Measurements from ENCODE around the gene PTPRM.
"Not testable (repeated sequence)": the region's sequence is repeated elsewhere in the genome, so short reads cannot be mapped to it uniquely, and the experiment has no call there.

Gene PTPRM

DNA sequence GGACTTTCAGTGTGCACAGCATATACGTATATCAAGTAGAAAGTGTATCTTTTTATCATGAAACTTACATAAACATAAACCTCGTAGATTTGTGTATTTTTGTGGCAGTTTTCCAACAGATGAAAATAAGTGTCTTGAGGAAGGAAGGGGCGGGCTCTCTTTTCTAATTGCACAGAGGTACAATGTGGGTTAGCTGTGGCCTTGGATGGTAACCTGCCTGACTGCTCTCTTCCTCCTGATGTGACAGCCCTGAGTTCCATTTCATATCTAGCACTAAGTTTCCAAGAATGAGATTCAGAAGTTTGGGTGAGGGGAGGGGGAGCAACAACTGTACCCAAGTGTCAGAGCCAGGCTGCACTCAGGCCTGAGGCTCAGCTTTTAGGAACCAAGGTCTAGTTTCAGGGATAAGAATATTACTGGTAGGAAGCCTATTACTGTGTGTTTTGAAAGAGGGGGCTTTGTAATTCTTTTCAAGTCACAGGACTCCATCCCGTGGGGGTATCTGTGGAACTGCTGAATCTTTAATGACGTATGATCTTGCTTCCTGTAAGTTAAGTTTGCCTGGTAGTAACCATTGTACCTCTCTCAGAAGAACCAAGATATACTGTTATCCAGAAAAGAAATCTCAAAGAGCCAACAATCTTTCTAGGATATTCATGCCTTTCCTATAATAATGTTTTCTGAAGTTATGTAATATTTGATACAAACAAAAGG, 483.7 kb downstream of the PTPRM start:
- DNase-seq (ENCODE audit: low read depth) = no peak

DNA sequence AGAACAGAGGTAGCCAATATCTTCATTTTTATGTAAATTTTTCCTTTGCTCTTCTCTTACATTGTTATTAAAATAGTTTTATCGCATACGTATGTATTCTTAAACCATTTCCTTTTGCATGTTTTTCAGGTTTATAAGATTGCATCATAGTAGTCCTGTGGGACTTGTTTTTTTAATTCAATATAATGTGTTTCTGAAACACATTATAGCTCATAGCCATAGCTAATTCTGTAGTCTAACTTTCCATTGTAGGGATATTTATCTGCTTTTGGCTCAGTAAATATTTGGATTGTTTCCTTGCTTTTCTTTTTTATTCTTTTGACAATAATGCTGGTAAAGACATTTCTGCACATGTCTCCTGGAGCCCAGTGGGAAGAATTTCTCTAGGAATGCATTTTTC, 484.3 kb downstream of the PTPRM start:
- DNase-seq (ENCODE audit: low read depth) = no peak

GRCh38 chr18:8052237-8052701, 485.2 kb downstream of the PTPRM start:
- DNase-seq (ENCODE audit: low read depth) = peak; percentile 50

DNA sequence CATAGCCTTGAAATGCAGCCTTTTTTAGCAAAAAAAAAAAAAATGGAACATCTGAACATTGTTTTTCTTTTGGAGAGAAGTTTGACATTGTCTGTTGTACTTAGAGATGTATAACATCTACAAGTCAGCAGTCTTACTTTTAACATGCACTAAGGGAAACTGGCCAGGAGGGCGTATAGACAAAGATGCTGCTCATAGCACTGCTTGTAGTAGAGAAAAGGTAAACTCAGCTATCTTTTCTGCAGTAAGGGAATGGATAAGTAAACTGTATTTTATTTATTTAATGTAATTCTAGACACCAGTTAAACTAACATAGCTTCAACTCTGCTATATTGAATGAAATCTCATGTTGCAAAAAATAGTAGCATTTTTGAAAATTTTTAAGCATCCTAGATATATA, 489.6 kb downstream of the PTPRM start:
- no peak for DNase-seq (ENCODE audit: low read depth)

GRCh38 chr18:8063152-8063551, 496.0 kb downstream of the PTPRM start:
- DNase-seq (ENCODE audit: low read depth) = not testable (repeated sequence)

GRCh38 chr18:8063733-8064132, 496.6 kb downstream of the PTPRM start:
- no peak for DNase-seq (ENCODE audit: low read depth)

DNA sequence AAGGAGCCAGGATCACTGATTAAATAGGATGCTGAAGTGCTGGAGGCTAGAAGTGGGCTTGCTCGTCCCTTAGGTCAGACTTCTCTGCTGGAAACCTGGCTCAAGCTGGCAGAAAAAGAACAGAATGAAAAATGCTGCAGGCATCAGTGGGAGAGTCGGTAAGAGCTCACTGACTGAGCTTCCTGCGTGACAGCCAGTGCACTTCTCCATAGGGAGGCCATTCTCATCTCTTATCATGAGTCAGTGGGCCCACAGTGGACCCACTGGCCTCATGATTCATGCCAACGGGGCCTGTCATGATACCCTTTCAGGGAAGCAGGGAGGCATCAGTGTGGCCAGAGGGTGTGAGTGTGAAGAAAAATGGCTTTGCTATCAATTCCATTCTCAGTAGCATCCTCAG, 498.2 kb downstream of the PTPRM start:
- DNase-seq (ENCODE audit: low read depth) = no peak

GRCh38 chr18:8065773-8066172, 498.7 kb downstream of the PTPRM start:
- DNase-seq (ENCODE audit: low read depth) = no peak

- DNase-seq (ENCODE audit: low read depth) = no peak
Measured at GRCh38 chr18:8069708-8070107, 502.6 kb downstream of the PTPRM start.

GRCh38 chr18:8073167-8073566, 506.1 kb downstream of the PTPRM start:
- DNase-seq (ENCODE audit: low read depth) = no peak

DNA sequence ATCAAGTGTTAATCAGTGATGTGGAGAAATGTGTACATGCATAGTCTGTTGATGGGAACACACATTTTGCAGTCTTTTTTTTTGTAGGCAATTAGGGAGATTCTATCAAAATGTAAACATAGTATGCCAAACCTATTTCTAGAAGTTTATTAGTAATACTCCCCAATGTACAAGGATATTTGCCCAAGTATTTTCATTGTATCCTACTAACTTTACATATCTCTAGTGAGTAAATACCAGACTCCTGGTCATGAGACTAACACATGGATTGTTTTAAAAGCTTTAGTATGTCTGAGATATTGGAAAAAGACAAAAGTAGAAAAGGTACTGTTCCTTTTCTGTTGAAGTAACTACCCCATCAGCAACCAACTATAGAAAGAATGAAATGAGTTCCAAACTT, 513.0 kb downstream of the PTPRM start:
- no peak for DNase-seq (ENCODE audit: low read depth)

DNA sequence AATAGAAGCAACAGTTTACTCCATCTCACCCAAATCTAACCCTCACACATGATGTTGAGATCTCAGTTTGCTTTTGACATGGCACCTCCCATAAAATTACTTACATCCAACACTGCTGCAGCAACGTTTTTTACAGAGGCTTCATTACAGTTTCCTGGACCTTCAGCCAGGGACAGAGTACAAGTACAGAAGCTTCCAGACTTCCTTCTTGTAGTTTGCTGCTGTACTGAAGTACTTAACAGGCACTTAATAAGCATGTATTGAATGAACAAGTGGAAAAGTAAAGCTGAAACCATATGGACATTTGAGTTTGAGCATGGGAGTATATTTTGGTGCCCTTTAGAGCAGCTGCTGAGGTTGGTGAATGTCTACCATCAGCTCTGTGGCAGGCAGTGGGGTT, 514.2 kb downstream of the PTPRM start:
- no peak for DNase-seq (ENCODE audit: low read depth)

DNA sequence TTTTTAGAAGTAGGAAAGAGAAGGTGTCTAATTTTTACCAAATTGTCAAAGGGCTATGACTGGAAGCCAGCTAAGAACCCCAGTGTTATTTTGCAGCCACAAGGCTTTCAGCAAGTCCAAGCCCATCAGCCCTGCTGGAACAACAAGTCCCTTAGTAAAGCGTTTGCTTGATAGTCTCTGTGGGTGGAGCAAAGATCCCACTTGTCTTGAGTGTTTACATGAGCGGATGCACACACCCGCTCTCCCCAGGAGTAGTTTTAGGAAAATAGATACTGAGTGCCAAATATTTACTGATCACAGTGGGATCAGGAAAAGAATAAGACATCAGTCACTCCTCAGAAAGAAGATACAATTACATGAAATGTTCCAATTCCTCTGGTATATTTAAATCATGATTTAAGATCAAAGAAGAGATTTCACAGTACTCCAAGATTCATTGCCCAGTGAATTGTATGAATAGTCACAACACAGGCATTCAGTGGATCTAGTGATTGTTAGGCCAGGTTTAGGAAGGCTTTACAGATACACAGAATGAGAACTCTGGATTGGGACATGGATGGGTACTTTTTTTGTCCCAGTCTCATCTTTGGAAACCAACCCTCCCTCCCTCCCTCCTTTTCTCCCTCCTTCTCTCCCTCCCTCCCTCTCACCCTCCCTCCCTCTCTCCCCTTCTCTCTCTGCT, 514.9 kb downstream of the PTPRM start:
- no peak for DNase-seq (ENCODE audit: low read depth)

DNA sequence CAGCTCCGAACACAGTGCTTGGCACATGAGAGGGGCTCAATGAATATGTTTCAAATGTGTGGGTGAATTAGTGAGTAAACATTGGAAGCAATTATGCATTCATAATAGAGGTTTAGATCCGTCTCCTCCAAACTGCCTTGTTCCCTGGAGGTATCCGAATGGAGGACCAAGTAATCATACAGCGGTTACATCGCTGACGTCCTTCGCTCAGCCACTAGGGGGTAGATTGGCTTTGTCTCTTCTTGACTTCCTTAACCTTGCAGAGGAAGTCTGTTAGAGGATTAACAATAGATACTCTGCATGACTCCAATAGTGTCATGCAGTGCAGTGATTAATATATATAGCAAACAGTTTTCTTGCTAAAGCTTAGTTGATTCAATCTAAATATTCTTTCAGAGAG, 517.0 kb downstream of the PTPRM start:
- peak; percentile 25 for DNase-seq (ENCODE audit: low read depth)

GRCh38 chr18:8088626-8089025, 521.5 kb downstream of the PTPRM start:
- DNase-seq (ENCODE audit: low read depth) = no peak

GRCh38 chr18:8091035-8091434, 523.9 kb downstream of the PTPRM start:
- DNase-seq (ENCODE audit: low read depth) = peak; percentile 67

DNA sequence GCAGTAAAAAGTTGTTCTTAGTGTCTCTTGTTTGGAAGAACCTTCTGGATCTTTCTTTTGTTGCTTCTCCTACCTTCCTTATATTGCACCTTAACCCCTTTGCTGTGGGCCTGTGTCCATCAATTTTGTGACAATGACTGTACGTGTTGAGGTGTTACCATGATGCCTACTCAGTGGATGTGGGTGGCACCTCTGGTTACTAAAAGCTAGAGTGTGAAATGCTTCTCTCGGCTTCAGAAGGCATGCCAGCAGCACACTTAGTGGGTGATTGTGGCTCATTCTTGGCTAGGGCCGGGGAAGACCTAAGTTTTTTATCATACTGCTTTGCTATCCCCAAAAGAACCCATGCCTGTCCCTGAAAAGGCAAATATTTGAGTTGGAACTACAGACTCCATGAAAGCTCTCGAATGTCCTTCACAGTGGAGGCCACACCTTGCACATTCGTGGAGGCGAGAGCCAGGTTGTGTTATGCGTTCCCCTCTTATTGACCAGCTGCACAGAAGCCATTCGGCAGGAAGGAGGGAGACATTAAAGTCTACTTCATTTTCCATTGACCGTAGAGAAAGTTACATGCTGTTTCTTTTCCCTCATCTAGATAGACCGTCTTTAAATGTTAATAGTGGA, 528.9 kb downstream of the PTPRM start:
- no peak for DNase-seq (ENCODE audit: low read depth)

DNA sequence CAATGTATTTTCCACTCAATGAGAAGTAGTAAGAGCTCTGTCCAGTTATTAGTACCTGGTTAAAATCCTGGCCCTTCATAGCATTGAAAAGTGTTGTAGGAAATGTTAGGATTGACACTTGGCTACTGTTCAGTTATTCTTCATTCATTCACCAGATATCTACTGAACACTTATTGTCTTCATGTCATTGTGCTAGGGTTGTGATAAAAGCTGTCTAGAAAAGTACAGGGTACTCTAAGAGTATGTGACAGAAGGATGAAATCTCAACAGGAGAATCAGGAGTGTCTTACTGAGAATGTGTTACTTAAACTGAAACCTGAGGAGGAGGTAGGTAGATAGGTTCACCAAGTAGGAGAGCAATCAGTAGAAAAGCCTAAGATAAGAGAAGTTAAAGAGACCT, 530.3 kb downstream of the PTPRM start:
- DNase-seq (ENCODE audit: low read depth) = no peak

GRCh38 chr18:8097927-8098326, 530.8 kb downstream of the PTPRM start:
- DNase-seq (ENCODE audit: low read depth) = no peak

DNA sequence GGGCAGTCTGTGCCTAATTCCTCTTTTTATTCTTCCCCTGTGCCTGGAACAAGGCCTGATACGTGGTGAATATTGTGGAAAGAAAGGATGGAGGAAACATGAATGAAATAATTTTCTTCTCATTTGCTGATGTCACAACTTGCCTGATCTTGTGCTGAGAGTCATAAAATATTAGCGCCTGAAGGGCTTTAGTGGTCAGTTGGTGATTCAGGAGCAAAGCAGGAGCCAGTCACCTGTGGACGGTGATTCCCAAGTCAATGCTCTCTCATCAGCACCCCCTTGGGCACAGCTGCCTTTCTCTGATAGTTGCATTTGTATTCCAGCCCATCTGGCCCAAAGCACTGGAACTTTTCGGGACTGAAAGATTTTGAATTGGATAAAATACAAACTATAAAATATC, 539.5 kb downstream of the PTPRM start:
- no peak for DNase-seq (ENCODE audit: low read depth)

- no peak for DNase-seq (ENCODE audit: low read depth)
Measured at GRCh38 chr18:8107426-8107825, 540.3 kb downstream of the PTPRM start.

GRCh38 chr18:8114480-8114879, 547.4 kb downstream of the PTPRM start:
- no peak for DNase-seq (ENCODE audit: low read depth)

DNA sequence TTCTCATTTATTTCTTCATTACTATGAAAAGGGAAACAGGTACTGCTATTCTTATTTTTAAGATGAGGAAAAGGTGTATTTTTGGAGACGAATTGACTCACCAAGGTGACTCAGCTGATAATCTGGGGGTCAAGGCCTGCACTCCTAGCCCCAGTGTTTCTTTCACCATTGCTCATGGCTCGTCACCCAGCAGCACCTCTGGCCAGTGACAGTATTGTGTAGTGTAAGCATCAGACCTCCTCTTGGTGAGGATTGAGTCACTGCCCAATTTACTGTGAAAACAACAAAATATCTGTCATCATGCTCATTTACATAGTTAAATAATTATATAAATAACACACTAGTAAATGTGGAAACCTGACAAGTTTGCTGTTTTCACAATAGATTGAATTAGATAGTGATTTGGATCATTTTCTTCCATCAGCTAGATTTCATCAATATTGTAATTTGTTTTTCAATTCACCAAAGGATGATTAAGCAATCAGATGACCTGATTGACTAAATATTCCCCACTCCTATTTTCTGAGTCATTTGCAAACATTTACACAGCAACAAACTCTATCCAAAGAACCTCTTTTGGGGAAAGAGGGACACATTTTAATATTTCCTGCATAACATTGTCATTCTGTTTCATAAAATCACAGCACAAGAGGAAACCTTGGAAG, 549.4 kb downstream of the PTPRM start:
- DNase-seq (ENCODE audit: low read depth) = peak; percentile 53

Measured in fibroblast of gingiva (primary cell).